IMR-90 (cell line): ENCODE measurements around the gene PPP3CA. TPM values are rescaled to one million over a fixed set of nuclear protein-coding genes. Genes with fewer than 3 reads are reported as not detected.

ENCODE experiments used
- ATAC-seq: fragments of 200-7000 bp; cut with Tn5 transposase; 2 replicates; pipeline ENCODE4 v1.9.1; 2020; ENCODE audit warnings: low read depth, mild to moderate bottlenecking, moderate library complexity
- BruUV-seq: library from RNA; stranded (reverse); fragments of 400-500 nt; replicated peaks from 2 replicates; lab custom pipeline; 2021; lab: Mats Ljungman, UMichigan
- CTCF ChIA-PET: fragments of 300-600 bp; formaldehyde crosslinking; extraction: SDS; loops from one replicate; lab custom pipeline; 2021; ENCODE audit warnings: antibody characterized with exemption; lab: Yijun Ruan, JAX
- POLR2A ChIA-PET: fragments of 300-600 bp; sonication (Branson Sonifier 250); formaldehyde crosslinking; loops from one replicate; lab custom pipeline; 2022; ENCODE audit warnings: antibody characterized with exemption; ENCODE audit not compliant: unreplicated experiment; lab: Charles Lee
- DNase-seq: peaks from one replicate; pipeline ENCODE4 v3.0.0; 2013
- H2AFZ ChIP-seq: replicated peaks from 2 replicates; pipeline ENCODE3; 2013; ENCODE audit warnings: low read length, mild to moderate bottlenecking; ENCODE audit not compliant: poor library complexity
- H2AK5ac ChIP-seq: 2 replicates; pipeline ENCODE4 v1.6.1; 2013; ENCODE audit warnings: low read depth, low read length, inconsistent platforms
- H2AK9ac ChIP-seq: replicated peaks from 2 replicates; pipeline ENCODE3; 2013; ENCODE audit warnings: mild to moderate bottlenecking, low read depth, low read length, moderate library complexity; ENCODE audit not compliant: poor library complexity
- H2BK120ac ChIP-seq: 2 replicates; pipeline ENCODE4 v1.6.1; 2013; ENCODE audit warnings: low read depth, low read length, inconsistent platforms
- H2BK15ac ChIP-seq: 3 replicates; pipeline ENCODE4 v1.6.1; 2013; ENCODE audit warnings: low read depth, low read length, inconsistent platforms
- H2BK20ac ChIP-seq: 2 replicates; pipeline ENCODE4 v1.6.1; 2013; ENCODE audit warnings: low read depth, mild to moderate bottlenecking, inconsistent platforms, low read length, moderate library complexity
- H2BK5ac ChIP-seq: 2 replicates; pipeline ENCODE4 v1.6.1; 2013; ENCODE audit warnings: mild to moderate bottlenecking, low read depth, low read length, inconsistent platforms; ENCODE audit not compliant: poor library complexity, severe bottlenecking
- H3K14ac ChIP-seq: replicated peaks from 2 replicates; pipeline ENCODE4 v1.6.1; 2013; ENCODE audit warnings: low read depth, low read length, inconsistent platforms
- H3K18ac ChIP-seq: 2 replicates; pipeline ENCODE4 v1.6.1; 2013; ENCODE audit warnings: low read depth, low read length, control low read depth
- H3K23ac ChIP-seq: 2 replicates; pipeline ENCODE4 v1.6.1; 2013; ENCODE audit warnings: low read depth, low read length, inconsistent platforms
- H3K27ac ChIP-seq: 2 replicates; pipeline ENCODE4 v1.5.1; 2013; ENCODE audit warnings: mild to moderate bottlenecking, control low read depth, low read length; ENCODE audit not compliant: insufficient read depth
- H3K27me3 ChIP-seq: 2 replicates; pipeline ENCODE4 v1.6.1; 2013; ENCODE audit warnings: low read length; ENCODE audit not compliant: control insufficient read depth, insufficient read depth
- H3K36me3 ChIP-seq: 2 replicates; pipeline ENCODE4 v1.6.1; 2013; ENCODE audit warnings: low read length, mixed read lengths; ENCODE audit not compliant: control insufficient read depth, insufficient read depth
- H3K4ac ChIP-seq: 2 replicates; pipeline ENCODE4 v1.6.1; 2013; ENCODE audit warnings: low read depth, low read length, inconsistent platforms
- H3K4me1 ChIP-seq: 2 replicates; pipeline ENCODE4 v1.6.1; 2013; ENCODE audit warnings: low read length, mixed read lengths; ENCODE audit not compliant: control insufficient read depth, insufficient read depth
- H3K4me2 ChIP-seq: 2 replicates; pipeline ENCODE4 v1.6.1; 2013; ENCODE audit warnings: low read depth, mild to moderate bottlenecking, control low read depth, low read length, moderate library complexity
- H3K4me3 ChIP-seq: 2 replicates; pipeline ENCODE4 v1.5.1; 2013; ENCODE audit warnings: low read depth, mild to moderate bottlenecking, control low read depth, low read length, moderate library complexity; ENCODE audit not compliant: insufficient read depth
- H3K56ac ChIP-seq: 2 replicates; pipeline ENCODE4 v1.6.1; 2013; ENCODE audit warnings: low read length, inconsistent platforms; ENCODE audit not compliant: insufficient read depth; ENCODE audit errors: extremely low read depth
- H3K79me1 ChIP-seq, 2 experiments: 2 replicates each; pipeline ENCODE4 v1.6.1; 2013; ENCODE audit warnings: low read length in 2 of 2, inconsistent platforms in 1 of 2, low read depth in 1 of 2
- H3K9ac ChIP-seq: 2 replicates; pipeline ENCODE4 v1.6.1; 2013; ENCODE audit warnings: low read depth, low read length, control low read depth
- H3K9me1 ChIP-seq: 2 replicates; pipeline ENCODE4 v1.6.1; 2013; ENCODE audit warnings: low read length, inconsistent platforms; ENCODE audit not compliant: insufficient read depth
- H3K9me3 ChIP-seq: 2 replicates; pipeline ENCODE4 v1.6.1; 2013; ENCODE audit warnings: low read length; ENCODE audit not compliant: control insufficient read depth, insufficient read depth
- H4K20me1 ChIP-seq: 2 replicates; pipeline ENCODE4 v1.6.1; 2013; ENCODE audit warnings: low read length, inconsistent platforms; ENCODE audit not compliant: insufficient read depth
- H4K5ac ChIP-seq: 2 replicates; pipeline ENCODE4 v1.6.1; 2013; ENCODE audit warnings: mild to moderate bottlenecking, low read depth, low read length, control low read depth
- H4K8ac ChIP-seq, 2 experiments: 2 replicates each; pipeline ENCODE4 v1.6.1; 2013; ENCODE audit warnings: low read depth in 2 of 2, low read length in 2 of 2, control low read depth in 1 of 2, inconsistent platforms in 1 of 2
- H4K91ac ChIP-seq: 2 replicates; pipeline ENCODE4 v1.6.1; 2013; ENCODE audit warnings: low read depth, low read length, inconsistent platforms; ENCODE audit not compliant: insufficient read depth
- CTCF ChIP-seq: conservative IDR thresholded peaks from 2 replicates; pipeline ENCODE4 v1.5.1; 2012; ENCODE audit warnings: mild to moderate bottlenecking, low read depth, low read length, improper control_type of control experiment
- WGBS, 2 experiments: methylation state at CpG; one replicate each; pipeline versions ENCODE4 v1.1.5 to v1.1.7; 2013; ENCODE audit warnings: missing lambda C conversion rate in 2 of 2; ENCODE audit not compliant: insufficient read length in 1 of 2; ENCODE audit errors: extremely low coverage in 2 of 2; 5-methylcytosine and 5-hydroxymethylcytosine counted together
- dilution Hi-C: fragments of 300-500 bp; cut with HindIII; formaldehyde crosslinking; loops from one replicate; pipeline ENCODE4 v1.14.3; 2018; ENCODE audit warnings: low sequenced_read_pairs; ENCODE audit not compliant: unreplicated experiment
- in situ Hi-C: fragments of 300-500 bp; cut with MboI; formaldehyde crosslinking; loops from 3 replicates; pipeline ENCODE4 v1.14.3; 2019; ENCODE audit warnings: low sequenced_read_pairs, inconsistent platforms, mixed read lengths
- intact Hi-C: fragments of 100-400 bp; cut with micrococcal nuclease; formaldehyde crosslinking; loops from 2 replicates; pipeline ENCODE4 v1.10.0; 2022
- polyA plus RNA-seq, 3 experiments: library from polyadenylated mRNA; depleted of rRNA; stranded (reverse); fragments of >200 nt; gene quantifications; 2 replicates each; pipeline ENCODE4 v1.2.3, GENCODE V29; 2012; ENCODE audit warnings: low replicate concordance in 1 of 3
- total RNA-seq: library from RNA; depleted of rRNA; stranded (reverse); fragments of >200 nt; gene quantifications from 2 replicates; pipeline ENCODE4 v1.2.3, GENCODE V29; 2012

PPP3CA gene
- total and polyA plus RNA-seq, 2 of the 4 experiments (the other 2 are of a cell fraction): 14.5 to 48.6 TPM

GRCh38 chr4:101081695-101082369, 265.5 kb downstream of the PPP3CA start:
- in situ Hi-C loops: no loop called here
- Histone ChIP-seq H3K9ac (no peak overlapping the region), H3K4me2 (no peak overlapping the region), H3K14ac (no peak overlapping the region), H4K8ac (no peak overlapping the region), H4K20me1 (no peaks in the 10 kb centered on the region), H3K18ac (no peak overlapping the region), H3K4me1 (no peaks in the 10 kb centered on the region), H2AK5ac (no peak overlapping the region), H3K36me3 (peaks cover 1% of the 10 kb centered on the region; the same call in 1 of the 2 replicates), H3K27ac (no peak overlapping the region), H3K79me1 (no peaks in the 10 kb centered on the region), H3K4me3 (no peak overlapping the region), H3K4ac (no peak overlapping the region), H2BK120ac (no peak overlapping the region), H3K9me1 (peaks cover 3% of the 10 kb centered on the region; the same call in 1 of the 2 replicates), H4K91ac (no peak overlapping the region), H2BK20ac (no peak overlapping the region), H3K23ac (no peak overlapping the region), H3K9me3 (no peaks in the 10 kb centered on the region), H2BK5ac (no peak overlapping the region), H4K5ac (no peak overlapping the region), H2BK15ac (no peak overlapping the region), H3K56ac (no peak overlapping the region), H3K27me3 (no peaks in the 10 kb centered on the region), H2AK9ac (no peak overlapping the region), H2AFZ (no peak overlapping the region)
- TF ChIP-seq CTCF: no peak
- CTCF ChIA-PET: no interaction called here
- dilution Hi-C loops: no loop called here
- no peak for ATAC-seq
- WGBS, 2 experiments: no CpG with 5 or more reads among the region's 3 CpGs
- DNase-seq: no peak
- intact Hi-C loops: no loop called here
- POLR2A ChIA-PET: no interaction called here
- BruUV-seq: no TSS peak
